ENCODE measurements around the gene ABCA12.

The ABCA12 gene

DNA sequence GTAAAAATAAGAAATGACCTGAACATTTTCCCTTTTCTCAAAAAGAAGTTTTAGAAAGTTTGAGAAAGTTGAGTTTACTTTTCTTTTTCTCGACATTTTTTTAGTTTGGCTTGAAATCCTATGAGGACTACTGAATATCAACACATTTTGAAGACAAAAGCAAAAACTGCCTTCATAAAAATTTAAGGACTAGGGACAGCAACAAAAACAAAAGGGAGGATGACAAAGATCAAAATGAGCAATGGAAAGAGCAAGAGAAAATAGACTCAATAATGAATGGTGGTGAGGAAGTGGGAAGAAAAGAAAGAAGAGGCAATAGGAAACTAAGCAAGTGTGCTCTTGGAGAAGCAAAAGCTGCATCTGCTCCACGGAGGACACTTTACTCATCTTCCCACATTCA, 82.5 kb downstream of the ABCA12 start:
- no peaks in the 10 kb centered on the region for H3K27me3 ChIP-seq (ENCODE audit: insufficient read depth, low read length)
- no peaks in the 10 kb centered on the region for H3K36me3 ChIP-seq (ENCODE audit: insufficient read depth, low read length)
- H3K9me3 ChIP-seq (ENCODE audit: low read length) = no peaks in the 10 kb centered on the region
- H3K4me3 ChIP-seq (ENCODE audit: low read length) = no peak overlapping the region
- no peak overlapping the region for H2AFZ ChIP-seq (ENCODE audit: low read depth, low read length)
- peaks cover 5% of the 10 kb centered on the region for H3K4me1 ChIP-seq (ENCODE audit: insufficient read depth, low read length)

DNA sequence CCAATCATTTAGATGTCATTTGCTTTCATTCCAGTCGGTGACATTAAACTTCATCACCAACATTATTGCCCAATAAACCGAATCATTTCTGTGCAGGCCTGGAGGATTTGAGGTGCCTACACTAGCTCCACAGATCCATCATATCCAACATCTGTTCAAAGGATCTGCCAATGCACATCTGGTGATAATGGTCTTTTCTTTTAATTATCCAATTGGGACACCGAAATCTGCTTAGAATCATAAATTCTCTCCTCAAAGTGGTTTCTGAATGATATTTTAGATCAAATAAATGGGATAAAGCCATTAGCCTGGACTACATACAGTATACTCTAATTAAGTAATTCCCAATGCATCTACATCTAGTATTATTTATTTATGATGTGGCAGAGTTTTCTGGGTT, 85.6 kb downstream of the ABCA12 start:
- Histone ChIP-seq H3K4me3 (ENCODE audit: low read length) (no peak overlapping the region), H3K4me1 (ENCODE audit: insufficient read depth, low read length) (peaks cover 3% of the 10 kb centered on the region), H3K27me3 (ENCODE audit: insufficient read depth, low read length) (no peaks in the 10 kb centered on the region)

DNA sequence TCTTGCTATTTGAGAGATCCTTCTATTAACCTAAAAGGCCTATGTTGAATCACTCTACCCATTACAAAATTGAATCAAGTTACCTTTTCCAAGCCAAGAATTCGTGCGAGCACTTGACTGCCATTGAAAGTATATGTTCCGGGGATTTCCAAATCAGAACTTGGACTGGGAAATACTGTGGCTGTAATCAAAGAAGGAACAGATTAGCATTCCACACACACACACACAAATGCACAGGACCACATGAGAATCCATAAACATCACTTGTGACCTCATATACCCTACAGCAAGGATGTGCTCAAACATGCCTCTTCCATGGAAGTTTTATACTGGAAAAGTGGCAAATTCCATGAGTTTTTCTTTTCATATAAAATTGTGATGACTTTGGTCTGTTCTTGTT, 86.0 kb downstream of the ABCA12 start:
- no peaks in the 10 kb centered on the region for H3K36me3 ChIP-seq (ENCODE audit: insufficient read depth, low read length)
- peaks cover 3% of the 10 kb centered on the region for H3K4me1 ChIP-seq (ENCODE audit: insufficient read depth, low read length)
- H3K9me3 ChIP-seq (ENCODE audit: low read length) = no peaks in the 10 kb centered on the region
- H3K27me3 ChIP-seq (ENCODE audit: insufficient read depth, low read length) = no peaks in the 10 kb centered on the region
- H3K4me3 ChIP-seq (ENCODE audit: low read length) = no peak overlapping the region
- no peak overlapping the region for H2AFZ ChIP-seq (ENCODE audit: low read depth, low read length)

More for the DNA sequence above, 85.6 kb downstream of the ABCA12 start:
- H3K36me3 ChIP-seq (ENCODE audit: insufficient read depth, low read length) = no peaks in the 10 kb centered on the region
- H2AFZ ChIP-seq (ENCODE audit: low read depth, low read length) = no peak overlapping the region
- H3K9me3 ChIP-seq (ENCODE audit: low read length) = no peaks in the 10 kb centered on the region

DNA sequence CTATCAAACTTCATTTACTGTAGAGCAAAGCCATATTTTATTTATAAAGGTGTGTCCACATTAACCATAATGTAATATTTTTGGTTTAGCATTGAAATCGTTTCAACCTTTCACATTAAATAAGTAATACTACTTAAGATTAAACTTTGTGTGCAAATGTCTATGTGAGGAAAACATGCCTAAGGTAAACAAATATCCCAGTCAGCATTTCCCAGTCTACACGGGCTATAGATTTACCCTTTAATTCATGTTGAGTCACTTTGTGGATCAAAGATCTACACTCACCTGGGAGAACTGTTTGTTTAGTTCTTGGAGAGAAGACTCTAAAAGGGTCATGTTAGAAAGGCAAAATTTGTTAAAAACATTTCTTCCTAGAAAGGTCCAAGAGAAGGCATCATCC, 89.1 kb downstream of the ABCA12 start:
- Histone ChIP-seq H3K4me1 (ENCODE audit: insufficient read depth, low read length) (peaks cover 3% of the 10 kb centered on the region), H3K9me3 (ENCODE audit: low read length) (no peaks in the 10 kb centered on the region), H3K4me3 (ENCODE audit: low read length) (no peak overlapping the region), H3K27me3 (ENCODE audit: insufficient read depth, low read length) (no peaks in the 10 kb centered on the region), H3K36me3 (ENCODE audit: insufficient read depth, low read length) (no peaks in the 10 kb centered on the region), H2AFZ (ENCODE audit: low read depth, low read length) (no peak overlapping the region)

DNA sequence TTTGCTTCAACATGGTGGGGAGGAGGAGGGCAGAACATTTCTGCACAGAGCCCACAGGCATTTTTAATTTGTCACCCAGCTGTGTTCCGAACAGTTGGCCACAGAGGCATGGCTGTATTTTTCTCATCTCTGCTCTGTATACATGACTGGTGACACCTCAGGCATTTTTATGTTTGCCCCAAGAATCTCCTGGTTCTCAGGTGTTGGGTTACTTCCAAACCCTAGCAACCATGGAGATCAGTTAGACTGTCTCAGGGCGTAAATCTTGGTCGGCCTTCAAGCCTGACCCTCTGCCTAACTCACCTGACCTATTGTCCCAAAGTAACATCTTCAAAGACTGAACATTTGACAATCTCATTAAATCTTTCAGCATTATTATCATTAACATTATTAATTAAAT, 100.0 kb downstream of the ABCA12 start:
- Histone ChIP-seq H2AFZ (ENCODE audit: low read depth, low read length) (no peak overlapping the region), H3K27me3 (ENCODE audit: insufficient read depth, low read length) (no peaks in the 10 kb centered on the region), H3K9me3 (ENCODE audit: low read length) (peaks cover 2% of the 10 kb centered on the region), H3K36me3 (ENCODE audit: insufficient read depth, low read length) (no peaks in the 10 kb centered on the region), H3K4me1 (ENCODE audit: insufficient read depth, low read length) (no peaks in the 10 kb centered on the region), H3K4me3 (ENCODE audit: low read length) (no peak overlapping the region)

DNA sequence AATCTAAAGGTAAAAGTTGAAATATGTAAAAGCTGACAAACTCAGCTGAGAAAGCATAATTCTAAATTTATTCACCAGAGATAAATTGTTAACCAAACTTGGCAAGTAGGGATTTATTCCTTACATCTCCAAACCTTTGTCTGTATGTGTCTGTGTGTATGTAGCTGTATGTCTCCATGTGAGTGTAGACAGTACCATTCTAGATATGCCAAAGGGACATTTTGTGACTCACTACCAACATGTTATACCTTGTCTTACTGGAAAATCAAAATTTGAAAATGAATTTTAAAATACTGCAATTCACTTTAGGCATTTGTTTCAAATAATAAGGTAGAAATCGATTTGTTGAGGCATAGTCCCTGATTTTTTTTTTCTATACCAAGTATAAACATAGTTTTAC, 102.1 kb downstream of the ABCA12 start:
- Histone ChIP-seq H3K36me3 (ENCODE audit: insufficient read depth, low read length) (no peaks in the 10 kb centered on the region), H3K27me3 (ENCODE audit: insufficient read depth, low read length) (no peaks in the 10 kb centered on the region), H3K4me1 (ENCODE audit: insufficient read depth, low read length) (no peaks in the 10 kb centered on the region), H2AFZ (ENCODE audit: low read depth, low read length) (no peak overlapping the region), H3K9me3 (ENCODE audit: low read length) (peaks cover 2% of the 10 kb centered on the region), H3K4me3 (ENCODE audit: low read length) (no peak overlapping the region)

DNA sequence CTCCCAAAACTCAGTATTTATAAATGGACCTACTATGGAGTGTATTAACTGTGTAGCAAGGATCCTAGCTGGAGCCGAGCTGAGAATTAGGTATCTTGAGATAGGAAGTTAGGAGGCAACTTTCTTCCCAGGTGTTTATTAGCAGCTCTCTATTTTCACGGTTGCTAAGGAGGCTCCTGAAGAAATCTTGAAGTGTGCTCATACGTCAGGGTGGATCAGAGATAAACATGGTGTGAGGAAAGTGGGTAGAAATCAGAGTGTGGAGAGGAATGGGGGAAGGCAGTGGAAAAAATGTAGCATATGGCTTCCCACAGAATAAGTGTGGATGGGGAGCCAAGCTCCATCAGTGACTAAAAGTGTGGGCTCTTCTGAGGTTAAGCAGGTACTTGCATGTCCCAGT, 104.3 kb downstream of the ABCA12 start:
- Histone ChIP-seq H2AFZ (ENCODE audit: low read depth, low read length) (no peak overlapping the region), H3K27me3 (ENCODE audit: insufficient read depth, low read length) (no peaks in the 10 kb centered on the region), H3K4me1 (ENCODE audit: insufficient read depth, low read length) (no peaks in the 10 kb centered on the region), H3K9me3 (ENCODE audit: low read length) (peaks cover 2% of the 10 kb centered on the region), H3K4me3 (ENCODE audit: low read length) (no peak overlapping the region), H3K36me3 (ENCODE audit: insufficient read depth, low read length) (no peaks in the 10 kb centered on the region)

DNA sequence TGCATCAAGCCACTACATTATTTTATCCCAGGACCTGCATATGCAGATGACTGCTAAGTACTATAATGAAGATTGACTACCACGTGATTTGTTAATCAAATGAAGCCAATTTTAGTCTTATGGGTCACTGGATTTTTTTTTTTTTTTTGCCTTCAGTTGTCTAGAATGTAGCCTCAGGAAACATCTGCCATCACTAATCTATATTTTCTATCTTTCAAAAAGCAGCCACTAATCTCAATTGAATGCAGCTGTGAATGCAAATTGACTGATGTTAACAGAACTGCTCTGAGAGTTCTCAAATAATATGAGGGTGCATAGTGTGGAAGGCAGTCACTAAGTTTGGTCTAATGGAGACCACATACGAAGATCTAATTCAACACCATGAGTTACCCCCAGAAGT, 106.3 kb downstream of the ABCA12 start:
- peaks cover 2% of the 10 kb centered on the region for H3K9me3 ChIP-seq (ENCODE audit: low read length)
- H2AFZ ChIP-seq (ENCODE audit: low read depth, low read length) = no peak overlapping the region
- no peaks in the 10 kb centered on the region for H3K36me3 ChIP-seq (ENCODE audit: insufficient read depth, low read length)
- H3K27me3 ChIP-seq (ENCODE audit: insufficient read depth, low read length) = no peaks in the 10 kb centered on the region
- H3K4me1 ChIP-seq (ENCODE audit: insufficient read depth, low read length) = no peaks in the 10 kb centered on the region
- H3K4me3 ChIP-seq (ENCODE audit: low read length) = no peak overlapping the region

DNA sequence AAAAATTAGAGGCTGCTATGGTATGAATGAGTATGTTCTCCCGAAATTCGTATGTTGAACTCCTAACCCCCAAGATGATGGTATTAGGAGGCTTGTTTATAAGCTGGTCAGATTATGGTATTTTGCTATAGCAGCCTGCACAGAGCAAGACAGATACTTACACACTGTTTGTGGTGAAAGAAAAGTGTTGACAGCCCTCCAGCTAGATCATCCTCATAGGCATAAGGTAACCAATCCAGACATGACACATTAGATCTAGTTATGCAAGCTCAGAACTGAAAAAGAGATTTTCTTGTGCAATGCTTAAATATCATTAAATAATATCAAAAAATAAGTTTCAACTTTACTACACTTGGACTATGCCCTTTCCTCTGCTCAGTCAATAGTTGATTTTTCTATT, 107.1 kb downstream of the ABCA12 start:
- Histone ChIP-seq H3K36me3 (ENCODE audit: insufficient read depth, low read length) (no peaks in the 10 kb centered on the region), H2AFZ (ENCODE audit: low read depth, low read length) (no peak overlapping the region), H3K27me3 (ENCODE audit: insufficient read depth, low read length) (no peaks in the 10 kb centered on the region), H3K9me3 (ENCODE audit: low read length) (peaks cover 2% of the 10 kb centered on the region), H3K4me1 (ENCODE audit: insufficient read depth, low read length) (no peaks in the 10 kb centered on the region), H3K4me3 (ENCODE audit: low read length) (no peak overlapping the region)

DNA sequence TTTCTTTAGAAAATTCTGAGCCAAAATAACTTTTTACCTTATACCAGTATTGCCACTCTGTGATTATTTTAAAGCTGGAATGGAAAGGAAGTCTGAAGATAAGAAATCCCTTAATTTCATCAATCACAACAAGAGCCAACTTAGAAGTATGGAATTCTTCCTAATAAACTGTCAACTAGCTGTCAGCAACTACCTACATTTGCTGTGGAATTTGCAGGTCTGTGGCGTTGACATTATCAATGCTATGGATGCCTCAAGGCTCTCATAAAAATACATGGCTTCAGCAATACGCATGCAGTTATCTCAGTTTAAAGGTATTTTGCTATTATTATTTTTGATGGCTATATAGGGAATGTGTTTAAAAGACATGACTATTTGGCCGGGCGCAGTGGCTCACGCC, 108.5 kb downstream of the ABCA12 start:
- no peaks in the 10 kb centered on the region for H3K36me3 ChIP-seq (ENCODE audit: insufficient read depth, low read length)
- H2AFZ ChIP-seq (ENCODE audit: low read depth, low read length) = no peak overlapping the region
- H3K27me3 ChIP-seq (ENCODE audit: insufficient read depth, low read length) = no peaks in the 10 kb centered on the region
- no peak overlapping the region for H3K4me3 ChIP-seq (ENCODE audit: low read length)
- no peaks in the 10 kb centered on the region for H3K4me1 ChIP-seq (ENCODE audit: insufficient read depth, low read length)
- peaks cover 2% of the 10 kb centered on the region for H3K9me3 ChIP-seq (ENCODE audit: low read length)

DNA sequence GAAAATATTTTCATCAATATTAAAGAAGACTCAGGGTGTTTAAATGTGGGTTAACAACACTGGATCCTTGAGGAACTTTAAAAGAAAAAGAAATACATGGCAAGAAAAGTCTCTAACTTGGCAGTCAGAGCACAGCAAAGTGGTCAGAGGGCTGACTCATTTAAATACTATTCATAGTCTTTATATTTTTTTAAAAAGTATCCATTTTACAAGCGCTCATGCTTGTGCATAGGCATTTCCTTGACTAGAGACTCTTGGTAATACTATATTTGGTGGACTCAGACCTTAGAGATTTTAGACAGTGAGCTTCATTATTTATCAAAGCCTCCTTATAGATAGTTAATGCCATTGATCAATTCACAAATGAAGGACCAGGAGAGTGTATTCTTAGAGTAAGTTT, 110.2 kb downstream of the ABCA12 start:
- no peaks in the 10 kb centered on the region for H3K27me3 ChIP-seq (ENCODE audit: insufficient read depth, low read length)
- H2AFZ ChIP-seq (ENCODE audit: low read depth, low read length) = no peak overlapping the region
- H3K4me3 ChIP-seq (ENCODE audit: low read length) = no peak overlapping the region
- no peaks in the 10 kb centered on the region for H3K4me1 ChIP-seq (ENCODE audit: insufficient read depth, low read length)
- no peaks in the 10 kb centered on the region for H3K9me3 ChIP-seq (ENCODE audit: low read length)
- no peaks in the 10 kb centered on the region for H3K36me3 ChIP-seq (ENCODE audit: insufficient read depth, low read length)

DNA sequence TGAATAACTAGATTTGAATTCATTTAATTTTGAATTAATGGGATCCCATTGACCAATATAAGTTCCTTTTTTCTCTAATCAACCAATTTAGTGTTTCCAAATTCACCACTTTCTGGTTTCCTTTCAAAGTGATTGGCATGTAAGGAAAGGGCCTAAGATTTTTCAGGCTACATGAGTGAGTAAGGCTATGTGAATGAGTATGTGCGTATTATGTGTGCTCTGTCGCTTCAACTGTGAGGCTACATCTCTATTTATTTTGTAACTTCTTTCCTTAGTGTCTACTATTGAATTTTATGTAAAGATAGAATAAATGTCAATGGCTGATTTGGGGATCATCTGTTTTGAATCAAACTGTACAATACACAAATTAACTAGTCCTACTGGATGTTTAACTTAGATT, 110.6 kb downstream of the ABCA12 start:
- Histone ChIP-seq H3K9me3 (ENCODE audit: low read length) (no peaks in the 10 kb centered on the region), H3K36me3 (ENCODE audit: insufficient read depth, low read length) (no peaks in the 10 kb centered on the region), H2AFZ (ENCODE audit: low read depth, low read length) (no peak overlapping the region), H3K4me1 (ENCODE audit: insufficient read depth, low read length) (peaks cover under 1% of the 10 kb centered on the region), H3K4me3 (ENCODE audit: low read length) (no peak overlapping the region), H3K27me3 (ENCODE audit: insufficient read depth, low read length) (no peaks in the 10 kb centered on the region)

DNA sequence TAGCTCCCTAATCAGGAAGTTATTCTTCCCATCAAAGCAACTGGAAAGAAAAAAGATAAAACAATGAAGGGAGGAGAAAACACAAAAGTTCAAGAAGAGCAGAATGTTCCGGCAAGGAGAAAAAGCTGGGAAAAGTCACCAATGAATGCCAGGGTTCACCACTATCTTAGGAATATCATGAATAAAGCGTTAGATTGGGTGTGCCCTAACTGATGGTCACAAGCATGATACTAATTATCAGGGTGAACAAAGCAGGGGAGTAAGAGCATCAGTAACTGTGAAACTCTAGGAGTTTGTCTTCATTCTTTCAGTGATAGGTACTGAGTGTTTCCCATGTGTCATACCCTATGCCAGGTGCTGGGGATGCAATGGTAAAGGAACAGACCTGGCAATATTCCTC, 115.5 kb downstream of the ABCA12 start:
- Histone ChIP-seq H3K4me1 (ENCODE audit: insufficient read depth, low read length) (peaks cover 23% of the 10 kb centered on the region), H3K9me3 (ENCODE audit: low read length) (no peaks in the 10 kb centered on the region), H3K27me3 (ENCODE audit: insufficient read depth, low read length) (no peaks in the 10 kb centered on the region), H3K4me3 (ENCODE audit: low read length) (no peak overlapping the region), H3K36me3 (ENCODE audit: insufficient read depth, low read length) (no peaks in the 10 kb centered on the region), H2AFZ (ENCODE audit: low read depth, low read length) (no peak overlapping the region)

DNA sequence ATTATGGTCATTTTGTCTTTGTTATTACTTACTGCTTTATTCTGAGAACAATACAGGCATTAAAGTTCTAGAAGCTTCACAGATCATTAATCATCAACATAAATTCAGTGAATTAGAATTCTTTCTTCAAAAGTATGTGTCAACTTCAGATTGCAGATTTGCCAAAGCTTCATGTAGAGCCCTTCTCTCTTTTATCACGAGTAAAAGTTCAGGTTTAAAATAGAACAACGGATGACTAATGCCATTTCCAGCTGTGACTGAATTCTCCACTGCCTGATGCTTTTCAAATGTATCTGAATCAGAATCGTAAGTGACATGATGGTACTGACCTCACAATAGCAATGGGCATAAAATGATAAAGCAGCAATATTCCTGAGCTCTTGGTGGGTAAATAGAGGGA, 116.0 kb downstream of the ABCA12 start:
- Histone ChIP-seq H3K27me3 (ENCODE audit: insufficient read depth, low read length) (no peaks in the 10 kb centered on the region), H3K9me3 (ENCODE audit: low read length) (no peaks in the 10 kb centered on the region), H3K36me3 (ENCODE audit: insufficient read depth, low read length) (no peaks in the 10 kb centered on the region), H3K4me1 (ENCODE audit: insufficient read depth, low read length) (peaks cover 27% of the 10 kb centered on the region), H3K4me3 (ENCODE audit: low read length) (no peak overlapping the region), H2AFZ (ENCODE audit: low read depth, low read length) (no peak overlapping the region)
